PC-9 (cell line): Measurements from ENCODE around the gene LRMDA.

Source experiments
- EZH2 ChIP-seq: fragments of 200-600 bp; sonication (generic); IDR thresholded peaks from 2 replicates; pipeline ENCODE4 v1.8.0; 2017; ENCODE audit warnings: antibody characterized with exemption, low read depth
- TF ChIP-seq, protein P1 (sequence below): fragments of 200-600 bp; sonication (generic); conservative IDR thresholded peaks from 2 replicates; pipeline ENCODE4 v1.6.1; 2017; ENCODE audit warnings: mixed run types, antibody characterized with exemption, mild to moderate bottlenecking, moderate library complexity

DNA sequence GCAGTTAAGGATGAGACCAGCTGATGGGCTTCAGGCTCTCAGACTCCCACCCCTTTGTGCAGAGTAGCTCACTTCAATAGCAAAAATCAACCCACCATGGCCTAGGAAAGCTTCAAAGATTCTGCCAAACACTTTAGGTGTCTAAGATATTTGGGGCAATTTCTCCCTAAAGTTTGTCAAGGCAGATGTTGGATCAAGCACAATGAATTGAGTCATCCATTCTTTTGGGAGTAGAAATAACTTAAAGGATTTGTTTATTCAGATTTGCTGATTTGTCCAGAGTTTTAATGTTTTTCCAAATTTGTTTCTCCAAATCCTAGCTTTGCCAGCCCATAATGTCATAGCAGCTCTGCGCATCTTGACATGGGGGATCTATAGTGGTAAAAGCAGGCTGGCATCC is 855.1 kb downstream of the LRMDA start:
- TF ChIP-seq, protein P1, sequence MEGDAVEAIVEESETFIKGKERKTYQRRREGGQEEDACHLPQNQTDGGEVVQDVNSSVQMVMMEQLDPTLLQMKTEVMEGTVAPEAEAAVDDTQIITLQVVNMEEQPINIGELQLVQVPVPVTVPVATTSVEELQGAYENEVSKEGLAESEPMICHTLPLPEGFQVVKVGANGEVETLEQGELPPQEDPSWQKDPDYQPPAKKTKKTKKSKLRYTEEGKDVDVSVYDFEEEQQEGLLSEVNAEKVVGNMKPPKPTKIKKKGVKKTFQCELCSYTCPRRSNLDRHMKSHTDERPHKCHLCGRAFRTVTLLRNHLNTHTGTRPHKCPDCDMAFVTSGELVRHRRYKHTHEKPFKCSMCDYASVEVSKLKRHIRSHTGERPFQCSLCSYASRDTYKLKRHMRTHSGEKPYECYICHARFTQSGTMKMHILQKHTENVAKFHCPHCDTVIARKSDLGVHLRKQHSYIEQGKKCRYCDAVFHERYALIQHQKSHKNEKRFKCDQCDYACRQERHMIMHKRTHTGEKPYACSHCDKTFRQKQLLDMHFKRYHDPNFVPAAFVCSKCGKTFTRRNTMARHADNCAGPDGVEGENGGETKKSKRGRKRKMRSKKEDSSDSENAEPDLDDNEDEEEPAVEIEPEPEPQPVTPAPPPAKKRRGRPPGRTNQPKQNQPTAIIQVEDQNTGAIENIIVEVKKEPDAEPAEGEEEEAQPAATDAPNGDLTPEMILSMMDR: no peak
- no peak for TF ChIP-seq EZH2
